Measurements from ENCODE around the gene TIMP4.

TIMP4 gene

DNA sequence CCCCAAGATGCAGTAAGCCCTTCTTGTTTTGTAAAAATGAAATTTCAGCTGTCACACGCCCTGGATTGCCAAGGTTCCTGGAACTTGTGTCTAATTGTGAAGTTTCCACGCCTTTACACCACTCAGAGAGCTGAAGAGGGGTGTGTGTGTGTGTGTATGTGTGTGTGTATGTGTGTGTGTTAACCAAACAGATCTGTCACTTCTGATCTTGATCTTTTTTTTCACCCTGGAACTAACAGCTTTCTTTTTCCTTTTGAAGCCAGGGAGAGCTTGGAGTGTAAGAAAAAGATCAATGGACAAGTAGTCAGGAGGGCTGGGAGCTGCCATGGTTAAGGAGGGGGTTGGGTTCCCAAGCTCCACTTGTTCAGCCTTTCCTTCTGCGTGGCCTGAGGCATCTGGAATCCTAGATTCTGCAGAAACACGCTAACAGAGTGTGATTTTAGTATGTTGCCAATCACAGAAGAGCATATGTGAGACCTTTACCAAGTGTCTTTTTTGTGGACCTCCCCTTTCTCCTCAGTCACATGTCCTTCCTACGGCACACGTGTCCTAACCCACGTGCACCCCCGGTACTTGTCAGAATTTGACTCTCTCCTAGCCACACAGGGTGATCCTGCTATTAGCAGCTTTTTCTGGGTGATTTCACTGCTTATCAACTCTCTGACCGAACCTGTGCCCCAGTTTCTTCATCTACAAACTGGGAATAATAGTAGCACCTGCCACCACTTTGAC lies 11.5 kb downstream of the TIMP4 start:
- DNase-seq: peak; percentile 28

DNA sequence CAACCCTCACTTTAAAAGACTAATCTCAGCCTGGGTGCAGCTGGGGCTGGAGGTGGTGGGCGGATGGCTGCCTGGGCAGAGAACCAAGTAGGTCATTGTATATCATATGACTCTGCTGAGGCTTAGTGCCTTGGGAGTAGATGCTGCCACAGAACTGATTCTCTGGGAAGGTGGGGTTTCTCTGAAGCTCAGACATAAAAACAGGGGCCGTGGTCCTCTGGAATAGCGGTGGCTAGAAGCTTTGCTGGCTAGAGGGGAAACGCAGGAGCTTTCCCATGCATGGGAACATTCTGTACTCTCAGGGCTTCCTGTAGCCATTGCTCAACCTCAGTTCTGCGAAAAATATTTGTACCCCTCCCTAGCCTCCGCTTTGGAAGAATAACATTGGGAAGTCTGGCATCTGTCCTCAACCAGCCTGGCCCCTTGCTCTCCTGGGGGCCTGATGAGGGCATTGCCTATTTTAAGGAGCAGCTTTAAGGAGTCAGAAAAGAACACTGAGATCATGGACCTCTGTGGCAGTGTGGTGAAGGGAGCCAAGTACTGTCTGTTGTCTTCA lies 14.7 kb downstream of the TIMP4 start:
- peak; percentile 14 for DNase-seq

DNA sequence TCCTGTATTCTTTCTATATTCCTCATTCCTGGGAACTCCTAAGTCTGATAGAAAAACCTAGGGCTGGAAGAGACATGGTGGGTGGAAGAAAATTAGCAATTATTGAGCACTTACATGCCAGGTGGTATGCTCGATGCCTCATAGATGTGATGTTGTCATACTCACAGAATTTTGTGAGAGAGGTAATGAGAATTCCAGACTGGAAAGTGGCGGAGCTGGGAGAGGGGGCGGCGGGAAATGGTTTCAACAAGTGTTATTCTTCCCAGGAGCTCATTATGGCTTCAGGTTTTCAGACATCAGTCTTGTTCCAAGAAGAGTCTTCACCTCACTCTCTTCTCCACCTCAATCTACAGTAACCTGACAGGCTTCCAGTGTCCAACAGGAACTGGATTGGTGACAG lies 16.2 kb downstream of the TIMP4 start:
- no peak for DNase-seq

DNA sequence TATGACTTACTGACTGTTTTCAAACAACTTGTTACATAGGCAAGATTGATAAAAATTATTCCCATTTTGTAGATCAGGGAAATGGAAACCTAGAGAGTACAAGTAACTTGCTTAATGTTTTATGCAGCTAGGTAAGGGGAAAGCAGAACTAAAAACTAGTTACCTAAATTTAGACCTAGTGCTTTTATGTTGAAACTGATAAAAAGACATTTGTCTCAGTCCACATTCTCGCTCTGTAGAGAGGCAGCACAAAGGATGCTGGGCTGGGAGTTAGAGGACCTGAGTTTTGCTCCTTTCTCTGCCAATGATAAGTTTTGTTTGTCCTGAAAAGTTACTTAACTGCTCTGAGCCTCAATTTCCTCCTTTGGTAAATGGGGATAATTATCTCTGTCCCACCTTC lies 17.4 kb downstream of the TIMP4 start:
- no peak for DNase-seq

DNA sequence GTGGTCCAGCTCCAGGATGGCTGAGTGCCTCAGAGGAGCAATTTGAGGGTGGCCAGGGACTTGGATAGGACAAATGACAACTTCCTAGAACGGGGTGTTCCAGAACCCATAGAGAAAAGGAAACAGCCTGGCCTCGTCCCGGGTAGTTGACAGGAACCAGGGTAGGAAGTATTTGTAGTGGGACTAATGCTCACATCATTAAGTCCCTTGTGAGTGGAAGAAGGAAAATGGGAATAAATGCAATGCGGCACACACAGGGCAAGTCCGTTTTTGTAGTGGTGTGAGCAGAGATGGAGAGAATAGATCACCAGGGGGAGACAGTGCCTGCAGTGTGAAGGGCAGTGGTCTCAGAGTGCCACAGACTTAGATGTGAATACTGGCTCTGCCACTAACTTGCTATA lies 19.6 kb downstream of the TIMP4 start:
- DNase-seq: peak; percentile 75

DNA sequence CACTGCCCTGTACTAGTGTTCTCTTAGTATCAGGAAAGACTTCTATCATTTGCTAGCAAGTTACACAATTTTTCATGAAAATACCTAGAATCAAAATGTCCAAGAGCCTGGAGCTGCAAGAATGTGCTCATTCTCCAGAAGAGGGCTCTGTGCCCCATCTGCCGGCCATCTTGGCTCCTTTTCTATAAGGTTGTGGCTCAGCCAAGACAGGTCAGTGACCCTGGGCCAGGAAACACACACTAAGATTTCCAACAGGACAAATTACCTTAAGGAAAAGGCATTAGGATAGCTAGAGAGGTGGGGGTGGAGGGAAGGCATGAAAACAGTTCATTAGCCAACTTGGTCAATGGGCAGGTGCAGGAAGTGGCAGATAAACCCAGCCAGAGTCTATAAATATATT lies 20.7 kb downstream of the TIMP4 start:
- peak; percentile 12 for DNase-seq

DNA sequence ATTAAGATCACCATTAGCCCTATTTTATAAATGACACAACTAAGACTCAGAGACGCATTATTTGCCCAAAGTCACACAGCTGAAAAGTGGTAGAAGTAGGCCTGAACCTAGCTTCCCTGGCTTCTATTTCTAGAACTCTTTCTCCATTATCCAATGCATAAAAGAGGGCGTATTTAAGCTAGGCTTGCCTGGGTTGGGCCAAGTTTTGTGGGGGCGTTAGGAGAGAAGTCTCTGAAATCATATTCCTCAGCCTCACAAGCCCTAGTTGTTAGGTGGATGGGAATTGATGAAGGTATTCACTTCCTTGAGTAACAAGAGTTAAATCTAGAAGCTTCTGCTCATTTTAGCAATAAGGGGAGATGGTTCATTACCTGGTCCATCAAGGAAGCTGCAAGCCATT lies 22.3 kb downstream of the TIMP4 start:
- DNase-seq: no peak

DNA sequence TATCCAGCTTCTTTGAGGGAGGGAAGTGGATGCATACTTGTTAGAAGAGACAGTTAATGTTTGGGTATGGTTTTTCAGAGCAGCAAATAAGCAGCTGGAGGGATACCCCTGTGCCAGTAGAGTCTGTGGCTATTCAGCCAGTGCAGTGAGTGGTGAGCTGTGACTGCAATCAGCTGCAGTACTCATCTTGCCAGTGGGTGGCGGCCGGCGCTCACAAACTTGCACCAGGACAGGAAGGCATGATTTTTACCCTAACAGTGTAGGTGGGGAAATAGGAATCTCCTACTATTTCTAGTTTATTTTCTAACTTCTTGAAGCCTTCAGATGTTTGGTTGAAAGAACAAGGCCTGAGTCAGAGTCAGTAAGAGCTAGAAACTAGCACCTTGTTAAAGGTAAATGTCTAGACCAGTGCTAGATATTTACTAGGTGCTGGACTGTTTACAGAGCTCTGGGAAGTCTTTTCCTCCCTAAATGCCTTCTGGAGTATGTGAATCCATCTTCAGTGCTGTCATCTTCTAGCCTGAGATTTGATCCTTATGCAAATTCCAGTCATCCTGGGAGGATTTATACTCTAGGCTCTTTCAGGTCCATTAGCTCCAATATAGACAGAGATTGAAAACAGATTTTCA lies 23.6 kb downstream of the TIMP4 start:
- peak; percentile 83 for DNase-seq

DNA sequence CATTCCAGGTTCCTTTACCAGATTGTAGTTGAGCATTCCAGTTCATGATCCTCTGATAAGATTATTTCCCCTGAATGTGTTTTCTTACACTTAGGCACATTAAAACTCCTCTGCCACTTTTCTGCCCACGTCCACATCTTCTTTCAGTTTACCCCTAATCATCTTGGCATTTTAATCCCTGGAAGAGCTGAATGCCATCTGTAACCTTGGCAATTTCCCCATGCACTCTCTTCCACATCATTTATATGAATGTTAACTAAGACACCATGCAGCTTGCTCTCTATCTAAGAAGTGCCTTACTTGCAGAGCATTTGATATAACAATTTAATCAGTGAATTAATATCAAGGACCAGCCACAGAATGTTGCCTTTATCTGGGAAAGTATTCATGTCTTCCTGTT lies 25.8 kb downstream of the TIMP4 start:
- no peak for DNase-seq

DNA sequence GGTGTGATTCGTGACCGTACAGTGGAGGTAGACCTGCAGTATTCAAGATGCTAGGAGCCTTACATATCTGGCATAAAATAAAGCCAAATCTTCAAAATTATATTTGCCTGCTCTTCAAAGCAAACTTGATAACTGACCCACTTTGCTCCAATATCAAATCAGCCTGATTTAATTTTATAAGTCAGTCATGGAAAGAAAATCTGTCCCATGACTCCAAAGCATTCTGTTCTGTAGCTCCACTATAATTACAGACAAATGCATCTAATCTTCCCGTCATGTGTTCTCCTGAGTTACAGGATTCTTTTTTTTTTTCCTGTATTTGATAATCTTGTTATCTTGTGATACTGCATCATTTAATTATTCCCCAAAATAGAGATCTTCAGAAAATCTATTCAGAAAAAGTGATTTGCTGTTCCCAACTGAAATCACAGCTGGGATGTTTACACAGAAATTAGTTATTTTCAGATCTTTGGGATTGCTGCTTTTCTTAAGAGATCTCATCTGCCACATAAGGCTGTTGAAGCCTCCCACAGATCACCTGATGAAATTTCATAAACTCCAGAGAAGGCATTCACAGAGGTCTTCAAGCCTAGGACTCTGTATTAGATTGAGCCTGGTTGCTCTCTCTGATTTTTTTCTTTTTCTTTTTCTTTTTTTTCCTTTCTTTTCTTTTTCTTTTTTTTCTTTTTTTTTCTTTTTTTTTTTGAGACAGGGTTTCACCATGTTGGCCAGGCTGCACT lies 27.2 kb downstream of the TIMP4 start:
- no peak for DNase-seq

DNA sequence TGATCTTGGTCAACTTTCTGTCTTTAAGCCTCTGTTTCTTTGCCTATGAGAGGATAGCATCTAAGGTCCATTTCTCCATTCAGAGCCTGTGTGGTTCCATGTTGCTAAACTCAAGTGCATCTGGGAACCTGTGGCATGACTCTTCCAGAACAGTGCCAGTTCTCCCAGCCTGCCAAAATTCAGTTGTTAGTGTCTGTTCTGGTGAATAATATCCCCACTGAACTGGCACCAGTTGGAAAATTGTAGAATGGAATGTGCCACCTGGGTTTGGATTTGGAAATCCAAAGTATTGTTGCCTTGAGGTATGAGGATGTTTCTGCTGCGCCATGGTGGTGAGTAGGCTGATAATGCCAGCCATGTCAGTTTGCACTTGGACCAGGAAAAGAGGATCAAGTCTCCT lies 31.3 kb downstream of the TIMP4 start:
- DNase-seq: no peak

DNA sequence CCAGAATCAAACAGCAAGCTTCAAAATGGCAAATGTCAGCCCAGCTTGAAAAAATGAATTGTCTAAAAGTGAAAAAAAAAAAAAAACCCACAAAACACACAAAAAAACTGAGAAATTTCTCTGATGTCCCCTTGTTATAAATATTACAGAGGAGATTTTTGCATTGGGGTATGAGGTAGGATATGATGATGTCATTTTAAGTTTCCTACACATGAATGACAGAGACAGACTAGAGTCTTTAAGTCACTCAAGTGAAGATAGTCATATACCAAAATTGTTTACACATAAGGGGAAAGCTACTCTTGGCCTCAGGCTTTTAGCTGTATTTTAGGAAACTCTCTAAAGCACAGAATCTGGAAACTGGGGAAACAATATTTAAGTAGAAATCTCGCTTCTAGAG lies 32.9 kb downstream of the TIMP4 start:
- no peak for DNase-seq

DNA sequence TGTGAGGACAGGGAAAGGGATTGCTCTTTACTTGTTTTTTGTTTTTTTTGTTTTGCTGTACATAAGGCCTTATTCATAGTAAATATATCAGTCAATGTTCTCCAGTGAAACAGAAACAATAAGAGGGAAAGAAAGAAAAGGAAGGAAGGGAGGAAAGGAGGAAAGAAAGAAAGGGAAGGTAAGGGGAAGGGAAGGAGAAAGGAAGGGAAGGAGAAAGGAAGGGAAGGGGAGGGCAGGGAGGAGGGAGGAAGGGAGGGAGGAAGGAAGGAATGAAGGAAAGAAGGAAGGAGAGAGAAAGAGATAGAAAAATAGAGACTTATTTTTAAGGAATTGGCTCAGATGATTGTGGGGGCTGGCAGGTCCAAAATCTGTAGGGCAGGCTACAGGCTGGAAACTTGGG lies 37.2 kb downstream of the TIMP4 start:
- no peak for DNase-seq

DNA sequence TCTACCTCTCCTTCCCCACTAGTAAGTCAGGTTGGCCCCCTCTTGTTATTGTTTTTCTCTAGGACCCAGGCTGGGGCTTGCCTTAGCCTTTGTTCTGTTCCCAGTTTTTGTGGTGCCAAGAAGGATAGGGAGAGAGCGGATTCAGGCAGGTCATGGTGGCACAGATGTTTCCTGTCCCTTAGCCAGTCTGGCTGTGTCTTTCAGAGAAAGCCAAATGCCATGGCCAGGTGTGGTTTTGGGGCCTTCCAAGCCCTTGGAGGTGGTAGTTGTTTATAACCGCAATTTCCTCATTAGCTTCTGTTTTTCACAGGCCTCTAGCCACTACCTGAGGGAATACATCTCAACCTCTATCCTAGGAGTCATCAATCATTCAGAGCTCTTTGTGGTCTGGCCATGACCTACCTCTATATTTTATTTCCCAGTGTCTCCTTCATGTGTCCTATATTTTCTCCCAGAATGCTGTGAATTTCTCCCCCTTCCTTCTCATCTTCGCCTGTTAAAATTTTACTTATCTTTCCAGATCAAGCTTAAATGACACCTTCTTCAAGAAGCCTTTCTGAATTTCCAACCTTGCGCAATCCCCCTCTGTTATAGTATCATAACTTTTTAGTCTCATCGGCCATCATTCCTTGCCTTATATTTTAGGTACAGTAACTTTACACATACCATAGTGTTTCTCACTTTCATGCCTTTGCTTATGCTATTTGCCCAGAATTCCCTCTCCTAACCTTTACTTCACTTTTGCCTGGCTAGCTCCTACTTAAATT lies 38.2 kb downstream of the TIMP4 start:
- DNase-seq: no peak

DNA sequence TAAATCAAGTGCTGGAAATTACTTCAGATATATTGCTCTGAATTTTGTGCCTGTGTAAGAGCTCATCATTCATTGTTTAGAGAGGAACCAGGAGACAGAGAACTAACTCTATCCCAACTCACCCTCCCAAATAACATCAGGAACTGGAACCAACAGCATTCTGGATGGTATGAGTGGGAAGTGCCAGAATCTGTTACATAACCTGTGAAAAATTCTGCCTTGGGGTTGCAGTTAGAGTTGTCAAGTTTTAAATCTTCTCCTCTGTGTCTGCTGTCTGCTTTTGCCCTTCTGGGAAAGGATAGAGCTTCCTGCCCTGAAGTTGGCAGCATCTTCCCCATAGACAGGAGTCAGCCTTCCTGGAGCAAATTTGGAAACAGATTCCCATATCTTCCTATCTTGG lies 41.2 kb downstream of the TIMP4 start:
- no peak for DNase-seq

DNA sequence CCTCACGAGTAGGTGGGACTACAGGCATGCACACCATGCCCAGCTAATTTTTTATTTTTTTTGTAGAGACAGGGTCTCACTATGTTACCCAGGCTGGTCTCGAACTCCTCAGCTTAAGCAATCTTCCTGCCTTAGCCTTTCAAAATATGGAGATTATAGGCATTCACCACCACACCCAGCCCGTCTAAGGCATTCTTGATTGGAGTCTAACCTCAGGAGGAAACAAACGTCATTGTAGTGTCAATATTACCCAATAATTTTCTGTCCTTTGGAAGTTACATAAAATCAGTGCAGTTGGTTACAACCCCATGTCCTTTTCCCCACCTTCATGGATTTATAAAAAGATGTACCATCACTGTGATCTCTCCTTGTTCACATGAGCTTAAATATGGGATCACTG lies 41.8 kb downstream of the TIMP4 start:
- DNase-seq: no peak

DNA sequence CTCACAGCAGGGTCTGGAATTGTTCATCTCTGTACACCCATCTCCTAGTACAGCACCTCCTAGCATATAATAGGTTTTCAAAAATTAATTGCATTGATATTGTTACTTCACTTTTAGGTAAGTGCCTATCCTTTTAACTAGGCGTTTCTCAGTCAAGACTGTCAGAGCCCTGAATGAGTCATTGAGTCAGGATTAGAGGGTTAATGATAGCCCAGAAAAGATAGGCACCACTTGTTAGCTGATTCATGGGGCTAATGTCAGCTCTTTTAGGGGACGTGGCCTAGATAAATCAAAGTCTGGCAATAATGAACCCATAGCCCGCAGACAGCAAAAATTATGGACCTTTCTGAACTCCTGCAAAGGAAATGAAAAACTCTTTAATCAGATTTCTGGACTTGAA lies 42.9 kb downstream of the TIMP4 start:
- DNase-seq: no peak

DNA sequence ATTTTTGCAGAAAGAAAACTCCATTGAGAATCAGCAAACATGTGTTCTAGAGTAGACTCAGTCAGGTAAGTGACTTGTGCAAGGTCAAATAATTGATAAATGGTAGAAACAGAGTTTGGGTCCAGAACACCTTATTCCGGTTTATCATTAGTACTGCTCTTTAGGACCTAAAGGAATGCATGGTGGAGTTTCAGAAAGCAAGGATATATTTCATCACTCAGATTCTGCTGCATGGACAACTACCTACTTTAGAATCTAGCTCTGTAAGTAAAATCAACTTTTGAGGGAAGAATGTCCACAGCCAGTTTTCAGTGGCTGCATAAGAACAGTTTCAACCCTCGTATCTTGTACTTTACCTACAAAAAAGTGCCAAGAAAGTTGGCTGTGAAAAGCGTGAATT lies 43.6 kb downstream of the TIMP4 start:
- no peak for DNase-seq

DNA sequence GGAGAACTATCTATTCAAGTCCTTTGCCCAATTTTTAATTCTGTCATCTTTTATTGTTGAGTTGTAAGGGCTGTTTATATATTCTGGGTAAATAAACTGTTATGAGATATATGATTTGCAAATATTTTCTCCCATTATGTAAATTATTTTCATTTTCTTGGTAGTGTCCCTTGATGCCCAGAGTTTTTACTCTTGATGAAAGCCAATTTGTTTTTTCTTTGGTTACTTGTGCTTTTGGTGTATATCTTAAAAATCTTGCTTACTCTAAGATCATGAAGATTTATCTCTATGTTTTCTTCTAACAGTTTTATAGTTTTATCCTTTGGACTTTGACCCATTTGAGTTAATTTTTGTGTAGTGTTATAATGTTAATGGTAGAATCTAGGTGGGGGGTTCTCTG lies 44.5 kb downstream of the TIMP4 start:
- no peak for DNase-seq

DNA sequence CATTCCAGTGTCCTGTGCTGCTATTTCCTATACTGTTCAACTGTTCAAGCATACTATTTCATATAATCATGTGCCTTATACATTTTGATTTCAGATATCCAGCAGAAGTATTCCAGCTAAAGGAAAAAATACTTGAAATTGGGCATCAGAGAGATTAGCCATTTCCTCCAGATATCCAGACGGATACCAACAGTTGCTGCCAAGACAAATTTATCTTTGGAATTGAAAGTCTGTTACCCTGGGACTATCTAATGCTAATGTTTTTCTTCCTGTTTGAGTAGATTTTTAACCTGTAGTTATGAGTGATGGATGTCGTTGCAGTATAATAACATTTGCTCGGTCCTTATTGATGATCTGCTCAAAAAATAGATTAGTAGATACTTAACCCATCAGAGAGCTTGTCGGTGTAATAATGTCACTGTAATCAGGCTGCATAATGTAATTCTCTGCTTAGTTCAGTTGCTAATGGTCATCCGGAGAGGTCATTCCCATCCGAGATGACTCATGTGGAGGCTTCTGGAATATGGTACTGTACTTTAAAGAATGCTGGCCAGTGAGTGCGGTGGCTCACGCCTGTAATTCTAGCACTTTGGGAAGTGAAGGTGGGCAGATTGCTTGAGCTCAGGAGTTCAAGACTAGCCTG lies 51.5 kb downstream of the TIMP4 start:
- DNase-seq: no peak

Measured in eye (tissue), 1 donor.